Testis (tissue), 3 donors: Measurements from ENCODE around the gene CAMP. TPM values are rescaled to one million over a fixed set of nuclear protein-coding genes. Genes with fewer than 3 reads are reported as not detected.

ENCODE experiments used
- DNase-seq: peaks from one replicate; pipeline ENCODE4 v3.0.0-alpha.2; 2019
- H3K27ac ChIP-seq, 2 donors: fragments of 200-600 bp; sonication (generic); one replicate each; pipeline ENCODE4 v1.5.1; 2019
- H3K27me3 ChIP-seq: fragments of 200-600 bp; sonication (generic); one replicate; pipeline ENCODE4 v1.5.1; 2019
- H3K36me3 ChIP-seq: fragments of 200-600 bp; sonication (generic); one replicate; pipeline ENCODE4 v1.5.1; 2017; ENCODE audit warnings: low read depth; ENCODE audit errors: missing control alignments
- H3K4me1 ChIP-seq: fragments of 200-600 bp; sonication (generic); one replicate; pipeline ENCODE4 v1.5.1; 2019
- H3K4me3 ChIP-seq, 2 donors: fragments of 200-600 bp; sonication (generic); one replicate each; pipeline ENCODE4 v1.5.1; 2017 to 2019
- H3K9me3 ChIP-seq: fragments of 200-600 bp; sonication (generic); one replicate; pipeline ENCODE4 v1.5.1; 2017
- POLR2A ChIP-seq: fragments of 450-650 bp; IDR thresholded peaks from one replicate; pipeline ENCODE4 v1.6.1; 2017; ENCODE audit warnings: antibody characterized with exemption, mild to moderate bottlenecking, moderate library complexity
- WGBS, 2 donors: methylation state at CpG; one replicate each; pipeline ENCODE4 v1.1.5; 2018; 5-methylcytosine and 5-hydroxymethylcytosine counted together
- intact Hi-C: fragments of 100-400 bp; cut with DNase I; formaldehyde crosslinking; loops from one replicate; pipeline ENCODE4 v1.15.1; 2023; ENCODE audit warnings: low total_unique reads
- polyA plus RNA-seq: library from polyadenylated mRNA; stranded (reverse); fragments of 350-450 nt; fragmentation: Illumina TruSeq; extraction: RNeasy Lipid Tissue Mini Kit (QIAGEN cat#74804); gene quantifications from one replicate; pipeline ENCODE4 v1.2.3, GENCODE V29; 2014; ENCODE audit warnings: low read depth, low replicate concordance; ENCODE audit not compliant: insufficient read depth
- total RNA-seq, 2 donors: library from RNA; depleted of rRNA; stranded (reverse); fragments of >200 nt; gene quantifications; one replicate each; pipeline ENCODE4 v1.2.3, GENCODE V29; 2016
- TF ChIP-seq, protein P1 (sequence below), 3 experiments: fragments of 450-650 bp in 2 of 3; fragments of 200-600 bp in 1 of 3; sonication (generic) in 1 of 3; IDR thresholded peaks; one replicate each; pipeline ENCODE4 v1.5.1; 2016 to 2019; ENCODE audit warnings: antibody characterized with exemption in 3 of 3, mild to moderate bottlenecking in 2 of 3, moderate library complexity in 1 of 3

CAMP gene
- total and polyA plus RNA-seq, 3 donors from 2014 or later = 1.4 to 2.8 (median 1.7) TPM

DNA sequence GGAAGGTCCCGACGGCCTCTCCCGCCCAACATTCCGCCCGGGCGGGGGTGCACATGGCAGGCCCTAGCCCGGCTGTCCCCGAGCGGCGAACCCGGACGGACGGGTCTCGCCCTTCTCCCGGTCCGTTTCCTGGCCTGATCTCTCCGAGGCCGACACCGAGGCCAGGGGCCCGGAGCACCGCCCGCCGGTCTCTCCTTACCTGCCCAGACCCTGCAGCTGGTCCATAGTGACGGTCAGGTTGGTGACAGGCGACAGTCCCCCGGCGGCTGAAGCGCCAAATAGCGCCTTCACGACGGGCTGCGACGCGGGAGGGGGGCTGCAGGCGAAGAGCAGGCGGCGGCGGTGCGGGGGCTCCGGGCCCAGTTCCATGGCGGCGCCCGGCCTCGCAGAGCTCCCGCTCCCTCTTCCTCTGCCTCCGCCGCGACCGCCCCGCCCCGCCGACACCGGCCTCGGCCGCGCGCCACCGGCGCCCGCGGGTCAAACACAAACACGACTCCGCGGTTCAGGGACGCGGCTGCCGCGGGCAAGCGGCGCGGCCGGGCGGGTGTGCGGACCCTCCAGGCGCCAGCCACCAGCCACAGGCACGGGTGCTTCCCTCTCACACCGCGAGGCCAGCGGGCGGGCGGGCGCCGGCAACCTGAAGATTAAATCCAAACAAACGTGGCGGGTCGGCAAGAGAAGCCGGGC is 35.6 kb upstream of the CAMP start:
- Histone ChIP-seq H3K36me3 (no peaks in the 10 kb centered on the region), H3K27ac (peak overlapping the region; percentile 61 to 78), H3K4me3 (peak overlapping the region; percentile 75 to 76), H3K27me3 (no peaks in the 10 kb centered on the region), H3K4me1 (peaks cover 11% of the 10 kb centered on the region), H3K9me3 (no peaks in the 10 kb centered on the region)
- 1% methylated on average over 43 of the region's 87 CpGs; no CpG with 5 or more reads in 1 of the 2 donors for WGBS, 2 donors
- no peak for TF ChIP-seq POLR2A
- TF ChIP-seq, protein P1, sequence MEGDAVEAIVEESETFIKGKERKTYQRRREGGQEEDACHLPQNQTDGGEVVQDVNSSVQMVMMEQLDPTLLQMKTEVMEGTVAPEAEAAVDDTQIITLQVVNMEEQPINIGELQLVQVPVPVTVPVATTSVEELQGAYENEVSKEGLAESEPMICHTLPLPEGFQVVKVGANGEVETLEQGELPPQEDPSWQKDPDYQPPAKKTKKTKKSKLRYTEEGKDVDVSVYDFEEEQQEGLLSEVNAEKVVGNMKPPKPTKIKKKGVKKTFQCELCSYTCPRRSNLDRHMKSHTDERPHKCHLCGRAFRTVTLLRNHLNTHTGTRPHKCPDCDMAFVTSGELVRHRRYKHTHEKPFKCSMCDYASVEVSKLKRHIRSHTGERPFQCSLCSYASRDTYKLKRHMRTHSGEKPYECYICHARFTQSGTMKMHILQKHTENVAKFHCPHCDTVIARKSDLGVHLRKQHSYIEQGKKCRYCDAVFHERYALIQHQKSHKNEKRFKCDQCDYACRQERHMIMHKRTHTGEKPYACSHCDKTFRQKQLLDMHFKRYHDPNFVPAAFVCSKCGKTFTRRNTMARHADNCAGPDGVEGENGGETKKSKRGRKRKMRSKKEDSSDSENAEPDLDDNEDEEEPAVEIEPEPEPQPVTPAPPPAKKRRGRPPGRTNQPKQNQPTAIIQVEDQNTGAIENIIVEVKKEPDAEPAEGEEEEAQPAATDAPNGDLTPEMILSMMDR (IDR thresholded peaks at IDR 0.05) = no peak
- intact Hi-C loops = no loop called here
- no peak for DNase-seq

DNA sequence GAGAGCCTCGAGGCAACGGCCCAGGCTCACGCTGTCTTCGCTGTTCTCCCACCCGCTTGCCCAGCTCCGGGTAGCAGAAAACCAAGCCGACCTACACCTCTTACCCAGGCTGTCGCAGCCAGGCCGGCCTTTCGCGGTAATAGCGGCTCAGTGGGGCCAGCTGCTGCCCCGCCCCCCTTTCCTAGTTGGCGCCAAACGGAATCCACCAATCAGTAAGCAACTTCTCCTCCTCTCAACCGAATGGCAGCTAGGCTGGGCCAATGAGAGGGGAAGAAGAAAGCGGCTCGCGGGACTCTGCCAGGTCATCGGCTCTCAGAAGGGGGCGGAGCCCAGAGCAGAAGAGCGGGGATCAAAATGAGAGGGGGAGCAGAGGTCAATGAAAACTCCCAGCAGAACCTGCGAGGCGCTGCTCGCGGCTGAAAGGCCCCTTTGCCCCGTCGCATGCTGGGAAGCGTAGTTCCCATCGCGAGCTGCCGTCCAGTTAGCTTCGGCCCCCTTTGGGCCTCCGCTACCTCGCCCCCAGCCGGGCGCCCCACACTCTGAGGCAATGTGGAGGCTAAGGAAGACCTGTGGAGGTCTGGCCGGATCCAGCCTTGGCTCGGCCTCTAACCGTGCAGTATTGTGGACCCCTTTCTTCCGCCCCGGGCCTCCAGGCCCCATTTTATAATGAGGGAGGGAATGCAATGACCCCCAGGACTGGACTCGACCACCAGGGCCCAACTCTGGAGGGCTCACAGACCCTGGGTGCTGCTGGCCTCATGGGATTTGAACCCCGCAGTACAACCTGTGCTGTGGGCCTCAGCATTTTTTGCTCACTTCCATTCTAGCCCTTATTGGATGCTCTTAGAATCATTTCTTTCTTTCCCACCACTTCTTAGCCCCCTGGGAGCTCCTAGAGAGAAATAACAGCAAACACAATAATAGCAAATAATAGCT is 34.8 kb upstream of the CAMP start, which contains the start of gene CDC25A:
Gene CDC25A, minus strand, starts transcription at position 152 of the 936 bp plus-strand sequence. CDS start 470 bp downstream, outside the sequence.
- peak within 1 kb of the TSS; percentile 75 to 76 for H3K4me3 ChIP-seq
- WGBS, 2 donors = 5% methylated on average over 13 to 44 of the region's 44 CpGs
- H3K27ac ChIP-seq = peak within 1 kb of the TSS; percentile 61 to 78
- no peaks in the 10 kb centered on the region for H3K27me3 ChIP-seq
- TF ChIP-seq, protein P1 (IDR thresholded peaks at IDR 0.05) = peak in 1 of 3 experiments; percentile 1
- no peak for TF ChIP-seq POLR2A
- H3K4me1 ChIP-seq = peaks cover 11% of the 10 kb centered on the region
- intact Hi-C loops = no loop called here
- no peaks in the 10 kb centered on the region for H3K9me3 ChIP-seq
- peak; percentile 99 for DNase-seq
- no peaks in the 10 kb centered on the region for H3K36me3 ChIP-seq

DNA sequence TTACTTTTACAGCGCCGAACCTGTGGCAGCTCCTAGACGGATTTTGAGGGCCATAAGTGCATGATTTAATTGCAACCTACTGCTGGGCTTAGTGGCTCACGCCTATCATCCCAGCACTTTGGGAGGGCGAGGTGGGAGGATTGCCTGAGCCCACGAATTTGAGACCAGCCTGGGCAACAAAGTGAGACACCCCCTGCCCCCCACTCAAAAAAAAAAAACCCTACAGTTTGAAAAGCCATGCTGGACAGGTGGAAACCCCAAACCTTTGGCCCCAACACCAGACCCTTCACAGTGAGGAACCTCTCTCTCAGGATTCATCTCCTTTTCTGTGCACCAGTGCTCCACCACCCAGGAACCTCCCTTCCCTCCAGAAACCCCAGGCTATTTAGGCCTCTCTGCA is 34.0 kb upstream of the CAMP start:
- H3K36me3 ChIP-seq = no peaks in the 10 kb centered on the region
- H3K9me3 ChIP-seq = no peaks in the 10 kb centered on the region
- H3K27ac ChIP-seq = no peak overlapping the region
- intact Hi-C loops = no loop called here
- WGBS, 2 donors = 65 to 70% methylated on average over 6 of the region's 6 CpGs
- H3K27me3 ChIP-seq = no peaks in the 10 kb centered on the region
- DNase-seq = no peak
- peaks cover 11% of the 10 kb centered on the region for H3K4me1 ChIP-seq
- H3K4me3 ChIP-seq = peak overlapping the region in 1 of 2 donors; percentile 76
- no peak for TF ChIP-seq POLR2A
- TF ChIP-seq, protein P1 (IDR thresholded peaks at IDR 0.05) = no peak

DNA sequence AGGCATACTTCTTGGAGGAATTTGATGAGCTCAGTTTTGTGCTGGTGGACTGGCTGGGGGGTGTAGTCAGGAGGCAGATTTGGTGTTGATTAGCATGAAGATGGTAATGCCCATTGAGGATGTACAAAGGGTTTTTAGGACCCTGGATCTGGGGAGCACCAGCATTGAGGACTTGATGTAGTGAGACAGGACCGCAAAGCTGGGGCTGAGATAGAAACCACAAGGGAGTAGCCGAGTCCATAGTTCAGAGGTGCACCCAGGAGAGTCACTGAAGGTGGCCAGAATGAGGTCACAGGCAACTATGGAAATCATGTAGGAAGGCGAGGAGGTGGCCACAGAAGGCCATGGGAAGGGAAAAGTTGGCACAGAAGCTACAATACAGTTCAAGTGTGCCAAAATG is 32.4 kb upstream of the CAMP start:
- Histone ChIP-seq H3K27ac (no peak overlapping the region), H3K9me3 (no peaks in the 10 kb centered on the region), H3K27me3 (no peaks in the 10 kb centered on the region), H3K4me3 (no peak overlapping the region), H3K4me1 (peaks cover 11% of the 10 kb centered on the region), H3K36me3 (no peaks in the 10 kb centered on the region)
- 77 to 78% methylated on average over 3 of the region's 3 CpGs for WGBS, 2 donors
- TF ChIP-seq, protein P1 (IDR thresholded peaks at IDR 0.05) = no peak
- no peak for TF ChIP-seq POLR2A
- no peak for DNase-seq
- intact Hi-C loops = no loop called here
